OCI-LY1 (cell line): ENCODE data around the gene NAA80.

Experiments used
- CTCF ChIP-seq: fragments of 200-600 bp; sonication (generic), shearing (Covaris generic); IDR thresholded peaks from 2 replicates; pipeline ENCODE4 v1.5.1; 2017; ENCODE audit warnings: mild to moderate bottlenecking, antibody characterized with exemption, low read length, moderate library complexity, mixed read lengths
- EZH2 ChIP-seq: fragments of 200-600 bp; sonication (generic), shearing (Covaris generic); IDR thresholded peaks from 2 replicates; pipeline ENCODE4 v1.8.0; 2017; ENCODE audit warnings: borderline replicate concordance, mixed run types, mild to moderate bottlenecking, antibody characterized with exemption, low read length, moderate library complexity, mixed read lengths

GRCh38 chr3:50258979-50259378, 40.2 kb downstream of the NAA80 start:
- TF ChIP-seq CTCF (no peak), EZH2 (no peak)
